Adipose tissue (tissue), 3 donors: ENCODE data around the gene ULK2. TPM values are rescaled to one million over a fixed set of nuclear protein-coding genes. Genes with fewer than 3 reads are reported as not detected.

Experiments
- H3K27ac ChIP-seq: one replicate; pipeline ENCODE4 v1.5.1; 2013; ENCODE audit warnings: low read depth, low read length
- WGBS, 3 donors: extraction: QIAGEN DNeasy Blood & Tissue Kit; methylation state at CpG; one replicate each; pipeline ENCODE4 v1.1.7; 2013; 5-methylcytosine and 5-hydroxymethylcytosine counted together
- polyA plus RNA-seq, 3 donors: library from polyadenylated mRNA; stranded (reverse); fragments of 200-250 nt; gene quantifications; one replicate each; pipeline ENCODE4 v1.2.3, GENCODE V29; 2013
- donor health status: healthy with polysubstance abuse.
- donor health status: Bipolar disorder and iron deficiency.
- donor health status: healthy.

ULK2 gene
- polyA plus RNA-seq, 3 donors = 4.6 to 18.6 (median 7.4) TPM

DNA sequence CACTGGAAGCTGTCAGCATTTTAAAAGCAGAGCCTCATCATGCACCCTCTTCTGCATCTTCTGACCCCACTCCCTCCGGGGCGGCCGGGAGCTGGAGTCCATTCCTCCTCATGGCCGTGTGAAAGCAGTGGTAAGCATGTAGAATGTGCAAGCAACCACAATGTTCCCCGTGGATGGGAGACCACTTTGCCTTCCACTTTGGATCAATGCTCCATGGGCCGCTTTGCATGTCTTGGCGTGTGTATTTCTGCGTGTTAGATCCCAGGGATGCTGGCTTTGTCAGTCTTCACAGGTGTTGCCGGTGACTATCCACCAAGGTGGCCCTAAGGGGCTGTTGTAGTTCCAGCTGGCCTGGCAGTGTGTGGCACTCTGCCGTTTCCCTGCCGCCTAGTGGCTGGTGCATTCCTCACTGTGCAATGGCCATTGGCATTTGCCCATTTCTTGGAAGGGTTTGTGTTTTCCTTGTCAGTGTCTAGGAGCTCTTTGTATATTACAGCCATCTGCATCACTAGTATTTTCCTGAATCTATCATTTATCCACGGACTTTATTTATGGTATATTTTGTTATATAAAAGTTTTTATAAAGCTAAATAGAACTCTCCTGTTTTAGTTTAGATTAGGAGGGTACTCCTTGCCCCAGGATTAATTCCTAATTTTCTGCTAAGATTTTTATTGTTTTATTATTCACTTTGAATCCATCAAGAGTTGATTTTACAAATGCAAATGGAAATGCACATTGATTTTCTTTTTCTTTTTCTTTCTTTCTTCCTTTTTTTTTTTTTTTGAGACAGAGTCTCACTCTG is 113.9 kb downstream of the ULK2 start:
- no peak overlapping the region for H3K27ac ChIP-seq
- WGBS, 3 donors = 69 to 82% (median 77%) methylated on average over 12 of the region's 12 CpGs

DNA sequence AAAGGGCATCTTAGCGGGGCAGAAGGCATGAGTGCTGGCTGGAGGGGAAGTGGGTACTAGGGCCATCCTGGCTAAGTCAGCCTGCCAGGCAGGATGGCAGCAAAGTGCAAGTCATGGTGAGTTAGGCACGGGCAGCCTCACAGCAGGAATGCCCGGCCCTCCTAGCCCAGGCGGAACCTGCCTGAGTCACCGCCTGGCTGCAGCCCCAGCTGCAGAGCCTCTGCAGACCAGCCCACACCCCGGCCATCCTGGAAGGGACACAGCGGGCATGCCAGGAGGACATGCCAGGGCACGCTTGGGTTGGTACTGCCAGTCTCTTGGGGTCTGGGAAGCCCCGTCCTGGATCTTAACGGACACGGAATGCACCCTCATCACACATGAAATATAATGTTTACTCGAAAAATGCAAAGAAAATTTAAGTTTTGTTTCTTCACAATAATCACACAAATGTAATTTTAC is 114.7 kb downstream of the ULK2 start:
- WGBS, 3 donors = 46 to 72% (median 47%) methylated on average over 12 of the region's 12 CpGs
- no peak overlapping the region for H3K27ac ChIP-seq

DNA sequence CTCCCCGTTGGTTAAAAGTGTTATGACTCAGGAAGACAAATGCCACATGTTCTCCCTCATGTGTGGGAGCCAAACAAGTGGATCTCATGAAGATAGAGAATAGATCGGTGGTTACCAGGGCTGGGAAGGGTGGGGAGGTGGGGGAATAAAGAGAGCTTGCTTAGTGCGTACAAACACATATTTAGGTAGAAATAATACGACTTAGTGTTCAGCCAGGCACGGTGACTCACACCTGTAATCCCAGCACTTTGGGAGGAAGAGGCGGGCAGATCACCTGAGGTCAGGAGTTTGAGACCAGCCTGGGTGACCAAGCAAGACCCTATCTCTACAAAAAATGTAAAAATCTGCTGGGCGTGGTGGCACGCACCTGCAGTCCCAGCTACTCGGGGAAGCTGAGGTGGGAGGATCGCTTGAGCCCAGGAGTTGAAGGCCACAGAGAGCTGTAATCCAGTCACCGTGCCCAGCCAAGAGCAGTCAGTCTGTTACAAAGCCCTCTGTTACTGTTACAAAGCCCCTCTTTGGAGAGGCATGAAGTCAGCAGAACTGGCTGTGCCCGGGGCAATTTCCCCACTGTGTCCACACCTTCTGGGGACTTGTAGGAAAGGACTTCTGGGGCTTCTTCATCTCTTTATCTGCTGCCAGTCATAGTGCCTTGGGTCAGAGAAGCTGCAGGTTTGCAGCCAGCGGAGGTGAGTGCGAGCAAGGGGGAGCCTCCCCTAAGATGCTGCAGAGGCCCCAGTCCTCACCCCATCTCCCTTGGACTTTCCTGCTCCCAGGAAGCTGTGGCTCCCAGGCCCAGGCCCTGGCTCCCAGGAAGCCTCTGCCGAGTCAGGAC is 115.3 kb downstream of the ULK2 start:
- no peak overlapping the region for H3K27ac ChIP-seq
- 81 to 87% (median 86%) methylated on average over 15 of the region's 15 CpGs for WGBS, 3 donors

DNA sequence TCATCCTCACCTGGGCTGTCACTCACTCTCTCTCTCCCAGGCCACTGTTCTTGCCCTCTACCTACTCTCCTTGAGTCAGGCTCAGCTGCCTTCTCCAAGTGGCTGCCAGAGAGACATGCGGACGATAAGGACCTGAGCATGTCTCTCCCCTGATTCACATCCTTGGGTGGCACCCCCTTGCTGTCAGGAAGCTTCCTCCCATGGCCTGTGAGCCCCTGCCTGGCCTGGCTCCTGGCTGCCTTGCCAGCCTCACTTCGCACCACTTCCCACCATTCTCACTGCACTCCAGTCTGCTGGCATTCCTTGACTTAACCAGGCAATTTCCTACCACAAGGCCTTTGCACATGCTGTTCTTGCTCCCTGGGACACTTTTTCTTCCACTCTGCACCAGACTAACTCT is 116.9 kb downstream of the ULK2 start:
- no peak overlapping the region for H3K27ac ChIP-seq
- WGBS, 3 donors = 93 to 100% (median 98%) methylated on average over 3 of the region's 3 CpGs

DNA sequence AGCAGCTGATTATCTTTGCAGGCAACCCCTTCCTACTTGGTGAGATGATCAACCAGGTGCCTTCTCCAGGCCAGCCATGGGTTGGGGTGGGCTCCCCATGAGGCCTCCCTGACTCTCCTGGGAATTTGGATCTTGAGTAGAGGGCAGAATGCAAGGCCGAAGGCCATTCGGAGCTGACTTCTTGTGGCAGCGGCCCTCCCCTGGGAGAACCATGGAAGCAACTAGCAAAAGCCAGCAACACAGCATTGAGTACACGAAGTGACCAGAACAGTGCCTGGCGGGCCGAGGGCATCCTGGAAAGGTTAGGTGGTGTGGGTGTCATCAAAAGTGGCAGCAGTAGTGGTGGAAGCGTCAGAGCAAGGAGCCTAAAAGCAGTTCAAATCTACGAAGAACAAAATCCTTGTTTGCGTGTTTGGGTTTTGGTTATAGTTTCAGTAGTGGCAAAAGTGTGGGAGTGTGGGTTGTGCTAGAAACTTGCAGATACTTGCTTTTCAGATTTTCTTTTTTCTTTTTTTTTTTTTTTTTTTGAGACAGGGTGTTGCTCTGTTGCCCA is 117.6 kb downstream of the ULK2 start:
- H3K27ac ChIP-seq = no peak overlapping the region
- 89 to 93% (median 91%) methylated on average over 9 of the region's 9 CpGs for WGBS, 3 donors

DNA sequence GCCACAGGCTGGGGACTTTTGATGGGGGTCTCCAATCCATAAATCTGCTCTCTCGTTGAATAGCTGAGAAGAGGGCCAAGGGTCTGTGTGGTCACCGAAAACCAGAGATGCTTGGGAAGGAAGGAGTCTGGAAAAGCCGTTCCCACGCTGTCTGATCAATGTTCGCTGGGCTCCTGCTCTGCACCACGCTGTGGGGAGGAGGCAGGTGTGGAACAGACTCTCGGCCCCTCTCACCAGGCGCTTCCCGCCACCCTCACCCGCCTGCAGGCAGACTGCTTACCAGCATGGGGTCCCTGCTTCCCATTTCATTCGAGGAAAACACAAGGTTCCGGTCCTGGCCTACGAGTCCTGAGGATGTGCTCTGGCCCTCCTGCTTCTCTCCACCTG is 118.9 kb downstream of the ULK2 start:
- no peak overlapping the region for H3K27ac ChIP-seq
- WGBS, 3 donors = 66 to 81% (median 81%) methylated on average over 13 of the region's 13 CpGs

DNA sequence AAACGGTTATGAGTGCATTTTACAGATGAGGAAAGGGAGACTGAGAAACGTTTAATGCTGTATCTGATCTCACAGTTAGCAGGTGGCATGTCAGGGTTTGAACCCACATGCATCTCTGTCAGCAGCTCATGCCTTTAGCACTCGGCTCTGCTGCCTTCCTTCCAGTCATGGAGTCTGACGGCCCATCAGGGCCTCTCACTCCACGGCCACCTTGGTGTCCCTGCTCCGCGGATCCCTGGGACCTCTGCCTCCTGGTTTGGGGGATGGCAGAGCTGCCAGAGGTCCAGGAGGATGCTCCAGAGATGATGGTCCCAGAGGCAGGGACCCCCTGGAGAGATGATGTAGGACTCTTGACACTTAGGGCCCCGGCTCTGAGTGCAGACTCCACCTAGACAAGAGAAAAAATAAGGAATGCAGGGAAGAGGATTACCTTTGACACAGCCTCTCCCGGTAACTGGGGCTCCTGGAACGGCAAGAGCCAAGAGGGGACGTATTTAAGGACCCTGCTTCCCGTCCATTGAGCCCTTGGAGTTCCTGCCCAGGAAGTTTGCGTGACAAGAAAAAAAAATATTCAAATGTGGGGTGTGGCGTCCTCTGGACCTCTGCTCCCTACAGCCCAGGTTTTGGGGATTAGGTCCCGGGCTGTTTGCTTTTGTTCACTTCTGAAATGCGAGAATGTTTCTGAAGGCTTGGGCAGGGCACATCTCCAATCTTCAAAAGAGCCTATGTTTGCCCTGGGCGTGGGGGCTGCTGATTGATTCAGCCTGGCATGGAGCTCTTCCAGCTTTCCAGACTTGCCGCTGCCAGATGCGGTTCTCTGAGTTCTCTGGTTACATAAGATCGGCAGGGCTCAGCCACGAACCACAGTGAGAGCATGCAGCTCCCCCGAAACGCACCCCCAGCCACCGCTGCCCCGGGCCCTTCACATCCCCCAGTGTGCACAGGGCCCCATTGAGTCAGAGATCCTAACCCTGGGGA is 119.6 kb downstream of the ULK2 start, which contains the start of gene ALDH3A1:
TSS of gene ALDH3A1 (minus strand) at position 470 of the 978 bp plus-strand sequence. CDS start 3,169 bp downstream, outside the sequence.
- WGBS, 3 donors = 41 to 64% (median 57%) methylated on average over 25 of the region's 25 CpGs
- no peak within 1 kb of the TSS for H3K27ac ChIP-seq

DNA sequence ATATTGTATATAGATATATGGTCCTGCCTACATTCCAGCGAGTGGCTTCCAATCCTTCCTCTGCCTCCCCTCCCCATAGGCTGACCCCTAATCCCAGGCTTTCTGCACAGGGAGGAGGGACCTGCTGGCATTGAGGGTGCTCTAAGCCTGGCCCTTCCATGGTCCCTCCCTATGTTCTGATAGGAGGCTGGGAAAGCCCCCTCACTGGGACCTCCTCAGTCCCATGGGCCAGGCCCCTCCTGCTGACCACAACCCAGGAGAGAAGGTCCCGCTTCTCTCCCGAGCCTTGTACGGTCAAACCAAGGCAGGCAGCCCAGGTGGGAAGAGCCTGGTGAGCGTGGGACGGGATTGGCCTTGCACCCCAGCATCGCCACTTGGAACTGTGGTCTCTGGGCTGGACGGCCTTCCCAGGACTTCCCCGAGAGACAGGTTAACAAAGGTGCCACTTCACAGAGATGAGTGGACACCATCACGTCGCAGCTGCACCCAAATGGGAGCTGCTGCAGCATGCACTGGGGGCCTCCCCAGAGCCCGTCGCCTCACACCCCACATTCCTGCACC is 120.5 kb downstream of the ULK2 start:
- 96 to 97% (median 96%) methylated on average over 13 of the region's 13 CpGs for WGBS, 3 donors
- no peak overlapping the region for H3K27ac ChIP-seq

DNA sequence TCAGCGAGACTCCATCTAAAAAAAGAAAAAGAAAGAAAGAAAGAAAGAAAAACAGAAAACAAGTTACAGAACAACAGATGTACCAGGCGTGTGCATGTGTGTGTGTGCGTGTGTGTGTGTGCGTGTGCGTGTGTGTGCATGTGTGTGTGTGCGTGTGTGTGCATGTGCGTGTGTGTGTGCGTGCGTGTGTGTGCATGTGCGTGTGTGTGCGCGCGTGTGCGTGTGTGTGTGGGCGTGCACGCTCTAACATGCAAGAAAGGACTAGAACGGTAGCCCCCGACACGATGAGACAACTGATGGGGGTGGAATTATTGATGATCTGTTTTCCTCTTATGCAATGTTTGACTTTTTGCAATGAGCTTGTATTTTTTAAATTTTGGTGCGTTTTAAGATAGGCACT is 121.2 kb downstream of the ULK2 start:
- H3K27ac ChIP-seq = no peak overlapping the region
- 84 to 92% (median 91%) methylated on average over 20 of the region's 20 CpGs for WGBS, 3 donors

DNA sequence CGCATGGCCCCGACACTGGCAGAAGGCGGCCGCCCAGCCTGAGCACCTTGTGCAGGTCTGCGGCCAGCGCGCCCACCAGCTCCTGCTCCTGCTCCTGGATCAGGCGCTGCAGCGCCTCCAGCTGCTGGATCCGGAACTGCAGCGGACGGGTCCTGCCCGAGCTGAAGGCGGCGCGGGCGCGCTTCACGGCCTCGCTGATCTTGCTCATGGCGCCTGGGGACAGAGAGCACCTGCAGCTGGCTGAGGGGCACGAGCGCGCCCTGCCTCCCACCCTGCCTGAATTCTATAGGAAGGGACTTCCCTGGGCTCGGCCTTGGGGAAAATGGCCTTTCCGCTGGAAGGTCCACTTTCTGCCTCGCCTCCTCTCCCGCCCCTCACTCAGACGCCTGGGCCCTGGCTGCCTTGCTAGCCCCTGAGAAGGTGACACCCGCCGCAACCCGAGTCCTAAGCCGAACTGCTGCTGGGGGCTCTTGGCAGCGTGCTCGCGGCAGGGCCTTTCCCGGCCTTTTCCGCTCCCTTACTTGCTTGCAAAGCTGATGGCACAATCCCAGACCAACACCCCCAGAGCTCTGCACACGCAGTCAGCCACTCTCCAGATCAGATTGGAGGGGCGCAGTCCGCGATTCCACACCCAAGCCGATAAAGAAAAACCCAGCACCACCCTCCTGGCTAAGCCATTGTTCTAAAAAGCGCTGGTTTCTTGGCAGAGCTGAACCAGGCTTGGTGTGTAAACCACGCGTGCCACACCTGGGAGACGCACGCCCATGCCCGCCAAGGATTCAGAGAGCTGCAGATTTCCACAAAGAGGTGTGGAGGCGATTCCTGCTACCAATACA is 122.6 kb downstream of the ULK2 start:
- WGBS, 3 donors = 17 to 35% (median 26%) methylated on average over 41 to 50 of the region's 50 CpGs

DNA sequence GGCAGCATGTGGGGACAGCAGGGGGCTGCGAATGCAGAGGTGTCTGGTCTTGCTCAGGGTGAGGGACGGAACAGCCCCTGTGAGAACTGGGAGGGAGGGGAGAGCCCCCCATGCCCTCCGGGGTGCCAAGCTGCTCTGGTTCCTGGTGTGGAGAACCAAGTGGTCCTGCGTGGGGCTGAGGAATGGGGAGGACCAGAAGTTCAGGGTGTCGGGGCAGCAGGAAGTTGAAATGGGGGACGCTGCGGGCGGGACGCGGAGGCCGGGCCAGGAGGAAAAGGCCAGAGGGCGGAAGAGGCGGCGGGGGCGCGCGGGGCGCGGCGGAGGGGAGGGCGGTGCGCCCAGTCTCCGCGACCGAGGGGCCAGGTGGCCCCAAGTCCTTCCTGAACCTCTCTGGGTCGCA is 123.2 kb downstream of the ULK2 start:
- no peak overlapping the region for H3K27ac ChIP-seq
- WGBS, 3 donors = 6 to 8% (median 7%) methylated on average over 23 to 25 of the region's 26 CpGs

More for the DNA sequence above, 122.6 kb downstream of the ULK2 start:
- no peak overlapping the region for H3K27ac ChIP-seq

DNA sequence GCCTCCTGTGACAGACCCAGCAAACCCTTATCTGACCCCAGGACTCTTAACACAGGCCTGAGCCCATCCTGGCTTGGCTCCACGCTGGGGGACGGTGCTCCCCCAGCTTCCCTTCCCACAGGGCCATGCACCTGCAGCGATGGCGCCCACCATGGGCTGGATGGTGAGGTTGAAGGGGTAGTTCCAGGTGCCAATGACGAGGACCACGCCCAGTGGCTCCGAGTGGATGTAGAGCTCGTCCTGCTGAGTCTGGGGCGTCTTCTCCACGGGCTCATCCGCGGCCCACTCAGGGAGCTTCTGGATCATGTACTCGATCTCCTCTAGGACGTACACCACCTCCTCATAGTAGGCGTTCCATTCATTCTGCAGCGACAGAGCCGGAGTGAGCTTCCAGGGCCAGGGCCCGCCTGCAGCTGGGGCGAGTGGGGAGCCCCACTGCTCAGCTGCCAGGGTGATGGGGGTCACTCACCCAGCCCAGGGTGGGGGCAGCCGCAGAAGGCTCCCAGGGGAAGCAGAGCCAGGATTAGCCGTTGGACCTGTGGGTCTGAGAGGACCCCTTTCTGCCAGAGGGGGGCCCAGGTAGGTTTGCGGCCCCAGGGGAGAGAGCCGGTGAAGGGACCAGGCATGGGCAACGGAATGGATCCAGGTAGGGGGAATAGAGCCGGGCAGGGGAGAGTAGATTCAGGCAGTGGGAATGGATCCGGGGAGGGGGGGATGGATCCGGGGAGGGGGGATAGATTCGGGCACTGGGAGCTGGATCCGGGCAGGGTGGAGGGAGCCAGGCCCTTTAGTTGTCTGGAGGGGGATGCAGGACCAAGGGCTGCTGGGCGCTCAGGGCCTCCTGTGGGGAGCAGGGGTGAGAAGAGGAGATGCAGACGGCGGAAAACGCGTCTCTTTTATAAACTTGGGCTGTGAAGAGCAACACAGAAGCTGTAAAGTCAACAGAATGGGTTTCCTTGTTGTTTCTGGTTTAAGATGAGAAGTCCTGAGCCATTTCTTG is 124.3 kb downstream of the ULK2 start:
- 96 to 97% (median 96%) methylated on average over 34 of the region's 34 CpGs for WGBS, 3 donors
- H3K27ac ChIP-seq = no peak overlapping the region

DNA sequence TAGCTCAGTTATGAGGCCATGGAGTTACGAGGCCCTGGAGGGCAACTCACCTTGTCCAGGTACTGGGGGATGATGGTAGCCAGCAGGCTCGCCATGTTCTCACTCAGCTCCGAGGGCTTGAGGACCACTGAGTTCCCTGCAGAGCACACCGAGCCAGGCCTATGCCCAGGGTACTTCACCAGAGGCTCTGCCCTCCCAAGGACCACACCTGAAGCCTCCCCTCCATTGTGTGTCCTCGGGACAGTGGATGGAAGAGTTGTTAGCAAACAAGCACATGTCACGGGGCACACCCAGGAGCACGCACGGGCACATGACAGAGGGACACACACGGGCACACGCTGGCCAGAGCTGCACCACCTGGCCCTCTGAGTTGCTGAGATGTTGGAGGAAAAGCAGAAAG is 125.2 kb downstream of the ULK2 start:
- 92 to 96% (median 93%) methylated on average over 10 of the region's 10 CpGs for WGBS, 3 donors
- H3K27ac ChIP-seq = no peak overlapping the region

DNA sequence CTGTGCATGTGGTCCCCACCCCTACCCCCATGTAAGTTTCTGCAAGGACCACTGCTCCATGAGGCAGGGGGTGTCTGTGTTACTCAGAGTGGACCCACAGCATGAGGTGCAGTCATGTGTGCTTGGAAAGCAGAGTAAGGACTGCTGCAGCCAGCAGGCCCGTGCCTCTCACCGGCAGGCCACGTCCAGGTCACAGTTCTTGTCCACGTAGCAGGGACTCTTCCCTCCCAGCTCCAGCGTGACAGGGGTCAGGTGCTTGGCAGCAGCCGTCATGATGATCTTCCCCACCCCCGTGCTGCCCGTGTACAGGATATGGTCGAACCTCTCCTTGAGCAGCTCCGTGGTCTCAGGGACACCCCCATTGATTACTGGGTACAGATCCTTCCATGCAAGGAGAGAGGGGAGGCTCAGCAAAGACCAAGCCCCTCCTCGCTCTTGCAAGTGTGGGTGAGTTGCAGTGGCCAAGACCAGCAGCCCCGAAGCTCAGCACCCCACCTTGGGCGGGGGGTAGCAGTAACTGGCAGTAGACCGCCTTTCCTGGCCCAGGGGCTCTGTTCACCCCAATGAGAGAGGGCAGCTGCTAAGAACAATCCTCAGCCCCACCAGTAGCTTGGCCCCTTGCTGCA is 125.8 kb downstream of the ULK2 start:
- H3K27ac ChIP-seq = no peak overlapping the region
- 77 to 88% (median 86%) methylated on average over 14 of the region's 14 CpGs for WGBS, 3 donors

DNA sequence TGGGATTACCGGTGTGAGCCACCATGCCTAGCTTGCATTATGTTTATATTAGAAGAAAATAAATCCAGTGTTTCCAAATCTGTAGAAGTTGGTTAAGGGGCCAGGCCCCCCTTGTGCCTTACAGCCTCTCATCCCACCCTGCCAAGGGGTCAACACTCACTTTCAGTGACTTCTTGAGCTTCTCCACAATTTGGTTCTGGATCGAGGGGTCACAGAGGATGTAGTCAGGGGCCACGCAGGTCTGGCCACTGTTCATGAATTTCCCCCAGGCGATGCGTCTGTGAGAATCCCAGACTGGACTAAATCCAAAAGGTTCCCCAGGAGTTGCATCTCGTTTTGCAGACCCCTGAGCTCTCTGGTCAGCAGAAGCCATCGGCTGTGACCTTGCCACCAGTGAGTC is 126.8 kb downstream of the ULK2 start:
- WGBS, 3 donors = 77 to 89% (median 89%) methylated on average over 7 of the region's 7 CpGs
- H3K27ac ChIP-seq = no peak overlapping the region
